Measurements from ENCODE around the gene EAPP.
"Not testable (repeated sequence)": the region's sequence is repeated elsewhere in the genome, so short reads cannot be mapped to it uniquely, and the experiment has no call there.

The EAPP gene

GRCh38 chr14:34538096-34538495, 1.4 kb downstream of the EAPP start:
- DNase-seq (ENCODE audit: low read depth in 2 of 2), result not testable (repeated sequence)

- no peak for DNase-seq (ENCODE audit: low read depth in 2 of 2)
Observed at GRCh38 chr14:34537677-34538009, 1.9 kb downstream of the EAPP start.

GRCh38 chr14:34536951-34537676, 2.4 kb downstream of the EAPP start:
- DNase-seq (ENCODE audit: low read depth in 2 of 2), result no peak

GRCh38 chr14:34527591-34527990, 11.9 kb downstream of the EAPP start:
- DNase-seq (ENCODE audit: low read depth in 2 of 2), result no peak

GRCh38 chr14:34524216-34524615, 15.3 kb downstream of the EAPP start:
- not testable (repeated sequence) for DNase-seq (ENCODE audit: low read depth in 2 of 2)

GRCh38 chr14:34522496-34522895, 17.0 kb downstream of the EAPP start:
- no peak for DNase-seq (ENCODE audit: low read depth in 2 of 2)

GRCh38 chr14:34521071-34521470, 18.4 kb downstream of the EAPP start:
- DNase-seq (ENCODE audit: low read depth in 2 of 2), result not testable (repeated sequence)

- not testable (repeated sequence) for DNase-seq (ENCODE audit: low read depth in 2 of 2)
Observed at GRCh38 chr14:34520304-34520970, 19.1 kb downstream of the EAPP start.

- DNase-seq (ENCODE audit: low read depth in 2 of 2), result no peak
Observed at GRCh38 chr14:34507884-34508283, 31.6 kb downstream of the EAPP start.

- no peak for DNase-seq (ENCODE audit: low read depth in 2 of 2)
Observed at GRCh38 chr14:34507459-34507858, 32.0 kb downstream of the EAPP start.

- DNase-seq (ENCODE audit: low read depth in 2 of 2), result not testable (repeated sequence)
Observed at GRCh38 chr14:34505124-34505491, 34.4 kb downstream of the EAPP start.

- not testable (repeated sequence) for DNase-seq (ENCODE audit: low read depth in 2 of 2)
Observed at GRCh38 chr14:34504027-34504426, 35.5 kb downstream of the EAPP start.

- DNase-seq (ENCODE audit: low read depth in 2 of 2), result no peak
Observed at GRCh38 chr14:34502545-34503225, 36.8 kb downstream of the EAPP start.

GRCh38 chr14:34502001-34502400, 37.5 kb downstream of the EAPP start:
- no peak for DNase-seq (ENCODE audit: low read depth in 2 of 2)

GRCh38 chr14:34501004-34501580, 38.4 kb downstream of the EAPP start:
- DNase-seq (ENCODE audit: low read depth in 2 of 2), result no peak

GRCh38 chr14:34498684-34499412, 40.7 kb downstream of the EAPP start:
- no peak for DNase-seq (ENCODE audit: low read depth in 2 of 2)

- DNase-seq (ENCODE audit: low read depth in 2 of 2), result no peak
Observed at GRCh38 chr14:34496679-34497513, 42.6 kb downstream of the EAPP start.

GRCh38 chr14:34496007-34496678, 43.4 kb downstream of the EAPP start:
- no peak for DNase-seq (ENCODE audit: low read depth in 2 of 2)

GRCh38 chr14:34489324-34489723, 50.2 kb downstream of the EAPP start:
- no peak for DNase-seq (ENCODE audit: low read depth in 2 of 2)

GRCh38 chr14:34488528-34488927, 51.0 kb downstream of the EAPP start:
- DNase-seq (ENCODE audit: low read depth in 2 of 2), result no peak
